Measurements from ENCODE around the gene COQ7. TPM values are rescaled to one million over a fixed set of nuclear protein-coding genes. Genes with fewer than 3 reads are reported as not detected.

The COQ7 gene
- total RNA-seq, 4 donors from 2014 or later, result 15.1 to 36.2 (median 21.7) TPM

DNA sequence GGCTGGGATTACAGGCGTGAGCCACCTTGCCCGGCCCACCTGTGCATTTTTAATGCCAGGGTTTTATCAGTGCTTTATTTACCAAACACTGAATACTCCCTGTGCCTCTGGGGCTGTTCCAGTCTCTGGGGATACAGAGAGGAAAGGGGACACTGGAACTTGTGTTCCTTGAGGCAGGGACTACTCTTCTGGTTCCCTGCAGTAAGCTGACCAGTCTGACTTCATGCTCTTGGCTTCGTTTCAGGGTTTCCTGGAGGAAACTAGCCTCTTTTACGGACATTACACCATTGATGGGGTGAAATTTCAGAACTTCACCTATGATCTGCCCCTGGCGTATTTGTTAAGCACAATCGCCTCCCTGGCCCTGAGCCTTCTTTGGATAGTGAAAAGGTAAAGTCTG is 37.4 kb upstream of the COQ7 start:
- intact Hi-C loops (cut with DNase I; ENCODE audit: low total_unique reads) (no loop called here), in situ Hi-C loops (cut with MboI; ENCODE audit: low sequenced_read_pairs in 4 of 4) (no loop called here)
- TF ChIP-seq, protein P1, sequence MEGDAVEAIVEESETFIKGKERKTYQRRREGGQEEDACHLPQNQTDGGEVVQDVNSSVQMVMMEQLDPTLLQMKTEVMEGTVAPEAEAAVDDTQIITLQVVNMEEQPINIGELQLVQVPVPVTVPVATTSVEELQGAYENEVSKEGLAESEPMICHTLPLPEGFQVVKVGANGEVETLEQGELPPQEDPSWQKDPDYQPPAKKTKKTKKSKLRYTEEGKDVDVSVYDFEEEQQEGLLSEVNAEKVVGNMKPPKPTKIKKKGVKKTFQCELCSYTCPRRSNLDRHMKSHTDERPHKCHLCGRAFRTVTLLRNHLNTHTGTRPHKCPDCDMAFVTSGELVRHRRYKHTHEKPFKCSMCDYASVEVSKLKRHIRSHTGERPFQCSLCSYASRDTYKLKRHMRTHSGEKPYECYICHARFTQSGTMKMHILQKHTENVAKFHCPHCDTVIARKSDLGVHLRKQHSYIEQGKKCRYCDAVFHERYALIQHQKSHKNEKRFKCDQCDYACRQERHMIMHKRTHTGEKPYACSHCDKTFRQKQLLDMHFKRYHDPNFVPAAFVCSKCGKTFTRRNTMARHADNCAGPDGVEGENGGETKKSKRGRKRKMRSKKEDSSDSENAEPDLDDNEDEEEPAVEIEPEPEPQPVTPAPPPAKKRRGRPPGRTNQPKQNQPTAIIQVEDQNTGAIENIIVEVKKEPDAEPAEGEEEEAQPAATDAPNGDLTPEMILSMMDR (IDR thresholded peaks at IDR 0.05 in 4 of 5, conservative IDR thresholded peaks at IDR 0.05 in 1 of 5), result no peak
- TF ChIP-seq POLR2A (IDR thresholded peaks at IDR 0.05), result no peak
- H3K36me3 ChIP-seq, result no peaks in the 10 kb centered on the region
- H3K27ac ChIP-seq, result peak overlapping the region in 3 of 4 donors; percentile 50 to 54 (median 54)
- H3K27me3 ChIP-seq, result no peaks in the 10 kb centered on the region
- DNase-seq, result no peak
- H3K9me3 ChIP-seq, result no peaks in the 10 kb centered on the region
- H3K4me1 ChIP-seq, result peaks cover 0 to 3% of the 10 kb centered on the region in 2 donors
- no peak overlapping the region for H3K4me3 ChIP-seq
- peak in 1 of 2 donors; percentile 60 for ATAC-seq

DNA sequence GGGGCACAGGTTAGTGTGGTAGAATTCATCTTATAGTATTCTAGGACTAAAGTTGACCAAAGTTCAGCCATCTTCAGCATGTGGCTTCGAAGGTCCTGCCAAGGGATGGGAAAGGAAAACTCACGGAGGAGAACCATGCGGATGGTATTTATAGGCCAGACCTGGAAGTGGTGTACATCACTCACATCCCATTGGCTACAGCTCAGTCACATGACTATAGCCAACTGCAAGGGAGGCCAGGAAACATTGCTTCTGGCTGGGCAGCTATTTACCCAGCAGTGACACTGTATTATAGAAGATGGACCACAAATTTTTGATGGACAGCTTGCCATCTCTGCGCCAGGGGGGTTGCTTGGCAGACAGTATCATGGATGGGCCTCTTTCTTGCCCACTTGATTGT is 35.7 kb upstream of the COQ7 start:
- Histone ChIP-seq H3K4me3 (no peak overlapping the region), H3K36me3 (no peaks in the 10 kb centered on the region), H3K27ac (no peak overlapping the region), H3K4me1 (peaks cover 0 to 3% of the 10 kb centered on the region in 2 donors), H3K27me3 (no peaks in the 10 kb centered on the region), H3K9me3 (no peaks in the 10 kb centered on the region)
- in situ Hi-C loops (cut with MboI; ENCODE audit: low sequenced_read_pairs in 4 of 4) (no loop called here), intact Hi-C loops (cut with DNase I; ENCODE audit: low total_unique reads) (no loop called here)
- DNase-seq (no peak), ATAC-seq (no peak)
- TF ChIP-seq, protein P1 (IDR thresholded peaks at IDR 0.05 in 4 of 5, conservative IDR thresholded peaks at IDR 0.05 in 1 of 5), result no peak
- TF ChIP-seq POLR2A (IDR thresholded peaks at IDR 0.05), result no peak

DNA sequence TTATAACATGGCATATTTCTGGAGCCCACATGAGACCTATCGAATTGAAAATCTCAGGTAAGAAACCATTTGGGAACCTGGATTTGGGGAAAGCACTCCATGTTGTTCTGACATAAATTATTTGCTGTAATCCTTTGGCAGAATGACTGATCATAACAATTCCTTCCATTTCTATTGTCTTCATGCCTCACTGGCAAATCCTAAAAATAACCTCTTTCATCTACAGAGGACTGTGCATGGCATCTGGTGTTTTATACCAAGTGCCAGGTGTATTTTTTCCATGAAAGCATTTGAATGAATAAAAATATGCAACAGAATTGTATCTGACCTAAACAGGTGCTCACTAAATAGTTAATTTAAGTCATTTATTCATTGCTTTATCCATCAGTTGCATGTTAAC is 33.7 kb upstream of the COQ7 start:
- DNase-seq, result no peak
- Histone ChIP-seq H3K4me1 (peaks cover 0 to 3% of the 10 kb centered on the region in 2 donors), H3K27ac (no peak overlapping the region), H3K27me3 (no peaks in the 10 kb centered on the region), H3K9me3 (no peaks in the 10 kb centered on the region), H3K4me3 (no peak overlapping the region), H3K36me3 (no peaks in the 10 kb centered on the region)
- intact Hi-C loops (cut with DNase I; ENCODE audit: low total_unique reads), result no loop called here
- no peak for TF ChIP-seq POLR2A (IDR thresholded peaks at IDR 0.05)
- TF ChIP-seq, protein P1 (IDR thresholded peaks at IDR 0.05 in 4 of 5, conservative IDR thresholded peaks at IDR 0.05 in 1 of 5), result no peak
- ATAC-seq, result no peak
- in situ Hi-C loops (cut with MboI; ENCODE audit: low sequenced_read_pairs in 4 of 4), result no loop called here

DNA sequence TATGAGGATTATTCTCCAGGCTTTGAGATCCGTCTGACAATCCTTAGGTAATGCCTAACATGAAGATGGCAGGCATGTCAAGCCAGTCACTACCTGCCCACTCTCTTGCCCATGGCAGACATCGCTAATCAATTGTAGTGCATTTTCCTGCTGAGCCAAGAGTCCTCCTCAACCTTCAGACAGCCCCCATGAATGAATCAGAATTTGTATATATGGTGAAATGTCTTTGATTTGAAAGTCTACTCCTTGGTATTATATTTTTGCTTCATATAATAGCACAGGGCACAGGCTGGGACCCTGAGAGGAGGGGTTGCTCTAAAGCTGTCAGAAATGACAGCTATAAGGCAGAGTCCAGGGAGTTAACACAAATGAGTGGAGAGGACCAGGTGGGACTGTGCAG is 27.0 kb upstream of the COQ7 start:
- Histone ChIP-seq H3K9me3 (no peaks in the 10 kb centered on the region), H3K4me3 (no peak overlapping the region), H3K36me3 (no peaks in the 10 kb centered on the region), H3K4me1 (no peaks in the 10 kb centered on the region), H3K27ac (no peak overlapping the region), H3K27me3 (no peaks in the 10 kb centered on the region)
- TF ChIP-seq, protein P1 (IDR thresholded peaks at IDR 0.05 in 4 of 5, conservative IDR thresholded peaks at IDR 0.05 in 1 of 5), result no peak
- TF ChIP-seq POLR2A (IDR thresholded peaks at IDR 0.05), result no peak
- DNase-seq (no peak), ATAC-seq (no peak)
- intact Hi-C loops (cut with DNase I; ENCODE audit: low total_unique reads) (no loop called here), in situ Hi-C loops (cut with MboI; ENCODE audit: low sequenced_read_pairs in 4 of 4) (no loop called here)

DNA sequence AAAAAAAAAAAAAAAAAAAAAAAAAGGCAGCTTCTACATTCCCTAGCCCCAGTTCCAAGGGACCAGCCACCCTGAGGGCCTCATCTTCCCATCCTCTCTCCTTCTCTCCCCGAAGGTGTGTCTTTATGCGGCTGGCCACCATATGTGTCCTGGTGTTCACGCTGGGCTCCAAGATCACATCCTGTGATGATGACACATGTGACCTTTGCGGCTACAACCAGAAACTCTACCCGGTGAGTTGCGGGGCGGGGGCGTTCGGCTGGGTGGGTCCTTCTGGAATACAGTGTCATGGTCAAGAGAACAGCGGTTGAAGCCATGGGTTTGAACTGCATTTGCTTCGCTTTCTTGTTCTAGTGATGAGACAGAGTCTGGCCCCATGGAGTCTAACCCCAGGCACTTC is 22.6 kb upstream of the COQ7 start:
- in situ Hi-C loops (cut with MboI; ENCODE audit: low sequenced_read_pairs in 4 of 4) (no loop called here), intact Hi-C loops (cut with DNase I; ENCODE audit: low total_unique reads) (no loop called here)
- TF ChIP-seq, protein P1 (IDR thresholded peaks at IDR 0.05 in 4 of 5, conservative IDR thresholded peaks at IDR 0.05 in 1 of 5), result no peak
- no peak for TF ChIP-seq POLR2A (IDR thresholded peaks at IDR 0.05)
- Histone ChIP-seq H3K4me3 (no peak overlapping the region), H3K9me3 (no peaks in the 10 kb centered on the region), H3K4me1 (no peaks in the 10 kb centered on the region), H3K36me3 (no peaks in the 10 kb centered on the region), H3K27ac (no peak overlapping the region), H3K27me3 (no peaks in the 10 kb centered on the region)
- DNase-seq (no peak), ATAC-seq (no peak)

Measured in gastrocnemius medialis (tissue), 4 donors.